C4-2B (cell line): ENCODE data around the gene NPFF.

Source experiments
- H3K27ac ChIP-seq: fragments of 450-650 bp; 2 replicates; pipeline ENCODE4 v1.5.1; 2017
- CTCF ChIP-seq: fragments of 450-650 bp; conservative IDR thresholded peaks from 2 replicates; pipeline ENCODE4 v1.5.1; 2017; ENCODE audit warnings: mild to moderate bottlenecking
- ZFX ChIP-seq: fragments of 450-650 bp; IDR thresholded peaks from 2 replicates; pipeline ENCODE4 v1.6.1; 2017

The NPFF gene

GRCh38 chr12:53492830-53493609 lies 14.3 kb downstream of the NPFF start:
- no peak for TF ChIP-seq CTCF
- TF ChIP-seq ZFX = no peak
- H3K27ac ChIP-seq = peak overlapping the region; percentile 76

- peak overlapping the region; percentile 76 for H3K27ac ChIP-seq
- TF ChIP-seq CTCF = no peak
- no peak for TF ChIP-seq ZFX
Observed at GRCh38 chr12:53492188-53492587, 15.1 kb downstream of the NPFF start.

GRCh38 chr12:53489242-53489864 lies 17.9 kb downstream of the NPFF start:
- TF ChIP-seq ZFX (no peak), CTCF (no peak)
- no peak overlapping the region for H3K27ac ChIP-seq

- H3K27ac ChIP-seq = no peak overlapping the region
- TF ChIP-seq CTCF = no peak
- no peak for TF ChIP-seq ZFX
Observed at GRCh38 chr12:53486736-53487487, 20.4 kb downstream of the NPFF start.

- no peak for TF ChIP-seq CTCF
- TF ChIP-seq ZFX = no peak
- no peak overlapping the region for H3K27ac ChIP-seq
Observed at GRCh38 chr12:53485955-53486735, 21.1 kb downstream of the NPFF start.

- TF ChIP-seq CTCF = no peak
- no peak for TF ChIP-seq ZFX
- H3K27ac ChIP-seq = no peak overlapping the region
Observed at GRCh38 chr12:53484686-53485575, 22.4 kb downstream of the NPFF start.
